ENCODE data around the gene ZMAT1.
"Not testable (repeated sequence)": the region's sequence is repeated elsewhere in the genome, so short reads cannot be mapped to it uniquely, and the experiment has no call there.

ZMAT1 gene

GRCh38 chrX:101931488-101932248, at the start of gene ZMAT1:
ZMAT1 (minus strand) TSS chrX:101932027; CDS start chrX:101932008, 19 bp downstream.
- DNase-seq: peak; percentile 41

- DNase-seq: no peak
These were observed 45.3 kb upstream of the ZMAT1 start for GRCh38 chrX:101977106-101977505.

GRCh38 chrX:101973066-101973465, 41.2 kb upstream of the ZMAT1 start:
- no peak for DNase-seq

GRCh38 chrX:101964923-101965539, 33.2 kb upstream of the ZMAT1 start:
- not testable (repeated sequence) for DNase-seq

GRCh38 chrX:101958139-101958538, 26.3 kb upstream of the ZMAT1 start:
- no peak for DNase-seq

GRCh38 chrX:101957174-101957573, 25.3 kb upstream of the ZMAT1 start:
- no peak for DNase-seq

GRCh38 chrX:101956556-101956955, 24.7 kb upstream of the ZMAT1 start:
- no peak for DNase-seq

GRCh38 chrX:101950581-101950980, 18.8 kb upstream of the ZMAT1 start:
- DNase-seq: no peak

- DNase-seq: no peak
These were observed 383 bp upstream of the ZMAT1 start for GRCh38 chrX:101932249-101932570.

GRCh38 chrX:101931136-101931487, 715 bp downstream of the ZMAT1 start:
- DNase-seq: no peak

- no peak for DNase-seq
These were observed 6.1 kb downstream of the ZMAT1 start for GRCh38 chrX:101925733-101926132.

- DNase-seq: no peak
These were observed 13.1 kb downstream of the ZMAT1 start for GRCh38 chrX:101918751-101919150.

- no peak for DNase-seq
These were observed 25.6 kb downstream of the ZMAT1 start for GRCh38 chrX:101906136-101906796.

- no peak for DNase-seq
These were observed 26.8 kb downstream of the ZMAT1 start for GRCh38 chrX:101904996-101905395.

All from NCI-H187 treated with DMSO at 0.1 percent for 48 hours (cell line).